Sigmoid colon (tissue), 7 donors: ENCODE data around the gene CDH18. TPM values are rescaled to one million over a fixed set of nuclear protein-coding genes. Genes with fewer than 3 reads are reported as not detected.

Experiments
- DNase-seq: peaks from one replicate; pipeline ENCODE4 v3.0.0-alpha.2; 2019
- H3K27ac ChIP-seq, 4 donors: fragments of 200-600 bp; sonication (generic); one replicate each; pipeline ENCODE4 v1.5.1; 2016 to 2019; ENCODE audit warnings: mild to moderate bottlenecking in 1 of 4
- H3K27me3 ChIP-seq, 3 donors: fragments of 200-600 bp; sonication (generic); one replicate each; pipeline ENCODE4 v1.5.1; 2019; ENCODE audit warnings: mild to moderate bottlenecking in 1 of 3
- H3K36me3 ChIP-seq, 4 donors: fragments of 200-600 bp; sonication (generic); one replicate each; pipeline ENCODE4 v1.5.1; 2016 to 2019
- H3K4me1 ChIP-seq, 4 donors: fragments of 200-600 bp; sonication (generic); one replicate each; pipeline ENCODE4 v1.5.1; 2017 to 2019
- H3K4me3 ChIP-seq, 4 donors: fragments of 200-600 bp; sonication (generic); one replicate each; pipeline ENCODE4 v1.5.1; 2017 to 2019; ENCODE audit warnings: mild to moderate bottlenecking in 2 of 4, moderate library complexity in 1 of 4
- H3K9me3 ChIP-seq, 4 donors: fragments of 200-600 bp in 3 of 4; sonication (generic) in 3 of 4; one replicate each; pipeline versions ENCODE4 v1.5.1 to v1.6.1; 2013 to 2019
- EP300 ChIP-seq, 4 donors: sonication (generic); formaldehyde crosslinking; IDR thresholded peaks; one replicate each; pipeline ENCODE4 v1.6.1; 2017; ENCODE audit warnings: antibody characterized with exemption in 4 of 4
- POLR2A ChIP-seq, 2 donors: fragments of 450-650 bp; IDR thresholded peaks; one replicate each; pipeline ENCODE4 v1.6.1; 2016; ENCODE audit warnings: antibody characterized with exemption in 2 of 2, mild to moderate bottlenecking in 2 of 2, moderate library complexity in 2 of 2
- POLR2AphosphoS5 ChIP-seq, 4 donors: sonication (generic); formaldehyde crosslinking; IDR thresholded peaks; one replicate each; pipeline ENCODE4 v1.6.1; 2017; ENCODE audit warnings: antibody characterized with exemption in 4 of 4
- WGBS, 2 donors: extraction: QIAGEN DNeasy Blood & Tissue Kit; methylation state at CpG; one replicate each; pipeline ENCODE4 v1.1.7; 2013; 5-methylcytosine and 5-hydroxymethylcytosine counted together
- intact Hi-C: fragments of 100-400 bp; cut with DNase I; formaldehyde crosslinking; loops from one replicate; pipeline ENCODE4 v1.15.1; 2023
- polyA plus RNA-seq, 3 donors: library from polyadenylated mRNA; stranded (reverse); fragments of 200-250 nt; gene quantifications; one replicate each; pipeline ENCODE4 v1.2.3, GENCODE V29; 2013
- total RNA-seq, 4 donors: library from RNA; depleted of rRNA; stranded (reverse); fragments of >200 nt; gene quantifications; one replicate each; pipeline ENCODE4 v1.1.0, GENCODE V29; 2016
- TF ChIP-seq, protein P1 (sequence below), 4 experiments: fragments of 450-650 bp in 3 of 4; fragments of 200-600 bp in 1 of 4; IDR thresholded peaks; one replicate each; pipeline ENCODE4 v1.5.1; 2016 to 2019; ENCODE audit warnings: antibody characterized with exemption in 4 of 4, mild to moderate bottlenecking in 3 of 4, moderate library complexity in 2 of 4
- donor health status: healthy with polysubstance abuse.
- donor health status: Bipolar disorder and iron deficiency.
- donor health status: healthy.

CDH18 gene
- total and polyA plus RNA-seq, 7 donors = not detected

DNA sequence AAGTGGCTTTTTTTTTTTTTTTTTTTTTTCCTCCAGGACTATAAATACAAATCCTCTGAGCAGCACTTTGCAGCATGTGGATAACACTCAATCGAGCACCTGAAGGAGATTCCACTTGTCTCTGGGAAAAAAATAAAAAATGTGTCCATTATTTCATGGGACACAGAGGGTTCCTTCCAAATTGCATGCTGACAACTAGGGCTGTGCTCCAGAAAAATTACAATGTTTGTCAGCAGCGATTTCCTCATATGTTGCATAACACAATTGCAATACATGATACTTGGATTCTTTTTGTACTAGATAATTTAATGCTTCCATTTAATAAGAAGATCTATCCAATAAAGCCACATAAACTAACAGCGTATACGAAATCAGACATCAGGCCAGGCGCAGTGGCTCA, 84.4 kb downstream of the CDH18 start:
- Histone ChIP-seq H3K36me3 (no peaks in the 10 kb centered on the region), H3K4me1 (no peaks in the 10 kb centered on the region), H3K9me3 (no peaks in the 10 kb centered on the region), H3K4me3 (no peak overlapping the region), H3K27me3 (no peaks in the 10 kb centered on the region), H3K27ac (no peak overlapping the region)
- TF ChIP-seq, protein P1, sequence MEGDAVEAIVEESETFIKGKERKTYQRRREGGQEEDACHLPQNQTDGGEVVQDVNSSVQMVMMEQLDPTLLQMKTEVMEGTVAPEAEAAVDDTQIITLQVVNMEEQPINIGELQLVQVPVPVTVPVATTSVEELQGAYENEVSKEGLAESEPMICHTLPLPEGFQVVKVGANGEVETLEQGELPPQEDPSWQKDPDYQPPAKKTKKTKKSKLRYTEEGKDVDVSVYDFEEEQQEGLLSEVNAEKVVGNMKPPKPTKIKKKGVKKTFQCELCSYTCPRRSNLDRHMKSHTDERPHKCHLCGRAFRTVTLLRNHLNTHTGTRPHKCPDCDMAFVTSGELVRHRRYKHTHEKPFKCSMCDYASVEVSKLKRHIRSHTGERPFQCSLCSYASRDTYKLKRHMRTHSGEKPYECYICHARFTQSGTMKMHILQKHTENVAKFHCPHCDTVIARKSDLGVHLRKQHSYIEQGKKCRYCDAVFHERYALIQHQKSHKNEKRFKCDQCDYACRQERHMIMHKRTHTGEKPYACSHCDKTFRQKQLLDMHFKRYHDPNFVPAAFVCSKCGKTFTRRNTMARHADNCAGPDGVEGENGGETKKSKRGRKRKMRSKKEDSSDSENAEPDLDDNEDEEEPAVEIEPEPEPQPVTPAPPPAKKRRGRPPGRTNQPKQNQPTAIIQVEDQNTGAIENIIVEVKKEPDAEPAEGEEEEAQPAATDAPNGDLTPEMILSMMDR (IDR thresholded peaks at IDR 0.05) = no peak
- TF ChIP-seq EP300 (IDR thresholded peaks at IDR 0.05) (no peak), POLR2AphosphoS5 (IDR thresholded peaks at IDR 0.05) (no peak), POLR2A (IDR thresholded peaks at IDR 0.05) (no peak)
- no peak for DNase-seq
- WGBS, 2 donors = 83 to 91% methylated on average over 5 of the region's 5 CpGs
- intact Hi-C loops = no loop called here

DNA sequence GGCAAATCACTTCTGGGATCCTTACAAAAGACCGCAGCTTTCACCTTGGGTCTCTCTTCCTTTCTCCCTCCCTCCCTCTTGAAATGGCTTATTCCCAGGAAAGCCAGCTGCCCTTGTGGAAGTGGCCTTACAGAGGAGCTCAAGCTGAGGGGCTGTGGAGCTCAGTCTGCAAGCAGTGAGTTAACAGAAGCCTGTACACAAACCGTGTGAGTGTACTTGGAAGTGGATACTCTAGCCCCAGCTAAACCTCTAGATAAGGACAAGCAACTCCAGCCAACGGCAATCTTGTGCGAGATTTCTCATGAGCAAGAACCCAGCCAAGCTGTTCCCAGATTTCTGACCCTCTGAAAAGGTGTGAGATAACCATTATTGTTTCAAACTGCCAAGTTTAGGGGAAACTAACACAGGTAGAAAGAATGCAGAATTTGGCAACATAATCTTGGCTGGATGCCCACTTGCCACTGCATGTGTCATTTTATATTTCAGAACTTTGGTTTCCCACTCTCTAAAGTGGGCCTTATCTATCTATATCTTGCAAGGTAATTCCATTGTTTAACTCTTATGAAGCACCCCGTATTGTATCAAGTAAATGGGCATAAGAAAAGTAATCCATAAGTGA, 85.6 kb downstream of the CDH18 start:
- H3K36me3 ChIP-seq = no peaks in the 10 kb centered on the region
- H3K27ac ChIP-seq = no peak overlapping the region
- TF ChIP-seq, protein P1 (IDR thresholded peaks at IDR 0.05) = no peak
- TF ChIP-seq POLR2AphosphoS5 (IDR thresholded peaks at IDR 0.05) (no peak), POLR2A (IDR thresholded peaks at IDR 0.05) (no peak), EP300 (IDR thresholded peaks at IDR 0.05) (no peak)
- no peak overlapping the region for H3K4me3 ChIP-seq
- H3K27me3 ChIP-seq = no peaks in the 10 kb centered on the region
- DNase-seq = no peak
- no peaks in the 10 kb centered on the region for H3K4me1 ChIP-seq
- intact Hi-C loops = no loop called here
- WGBS, 2 donors = 58 to 59% methylated on average over 5 of the region's 5 CpGs
- no peaks in the 10 kb centered on the region for H3K9me3 ChIP-seq

DNA sequence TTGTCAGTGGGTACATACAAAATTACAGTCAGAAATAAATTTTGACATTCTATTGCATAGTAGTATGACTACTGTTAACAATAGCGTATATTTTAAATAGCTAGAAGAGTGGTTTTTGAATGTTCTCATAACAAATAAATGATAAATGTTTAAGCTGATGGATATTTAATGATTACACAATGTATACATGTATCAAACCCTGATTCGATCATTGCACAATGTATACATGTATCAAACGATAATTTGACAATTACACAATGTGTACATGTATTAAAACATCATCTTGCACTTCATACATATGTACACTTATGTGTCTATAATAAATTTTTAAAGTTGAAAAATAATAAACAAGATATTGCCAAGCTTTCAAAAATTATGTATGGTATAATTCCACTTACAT, 87.7 kb downstream of the CDH18 start:
- TF ChIP-seq POLR2AphosphoS5 (IDR thresholded peaks at IDR 0.05) (no peak), POLR2A (IDR thresholded peaks at IDR 0.05) (no peak), EP300 (IDR thresholded peaks at IDR 0.05) (no peak)
- TF ChIP-seq, protein P1 (IDR thresholded peaks at IDR 0.05) = no peak
- H3K36me3 ChIP-seq = no peaks in the 10 kb centered on the region
- no peaks in the 10 kb centered on the region for H3K4me1 ChIP-seq
- H3K27ac ChIP-seq = no peak overlapping the region
- no peak for DNase-seq
- WGBS, 2 donors = 77 to 87% methylated on average over 3 of the region's 3 CpGs
- H3K4me3 ChIP-seq = no peak overlapping the region
- intact Hi-C loops = no loop called here
- H3K27me3 ChIP-seq = no peaks in the 10 kb centered on the region
- H3K9me3 ChIP-seq = no peaks in the 10 kb centered on the region

DNA sequence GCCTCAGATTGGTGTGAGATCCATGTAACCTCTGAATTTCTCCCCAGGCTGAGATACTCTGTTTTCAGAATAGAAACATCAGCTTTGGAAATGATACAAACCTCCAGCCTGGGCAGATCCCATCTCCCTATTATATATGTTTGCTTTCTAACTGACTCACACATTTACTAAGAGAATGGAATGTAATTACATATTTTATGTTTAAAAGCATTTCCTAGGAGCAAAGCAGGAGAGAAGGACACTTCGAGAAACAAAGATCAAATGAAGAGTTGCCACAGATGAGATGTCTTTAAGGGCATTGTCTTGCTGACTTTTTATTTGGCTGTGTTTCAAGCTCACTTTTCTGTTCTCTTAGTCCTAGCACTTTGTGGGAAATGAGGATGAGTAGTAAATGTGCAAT, 96.3 kb downstream of the CDH18 start:
- intact Hi-C loops = no loop called here
- H3K27ac ChIP-seq = no peak overlapping the region
- H3K27me3 ChIP-seq = no peaks in the 10 kb centered on the region
- H3K36me3 ChIP-seq = no peaks in the 10 kb centered on the region
- no peaks in the 10 kb centered on the region for H3K4me1 ChIP-seq
- H3K9me3 ChIP-seq = no peaks in the 10 kb centered on the region
- TF ChIP-seq POLR2A (IDR thresholded peaks at IDR 0.05) (no peak), POLR2AphosphoS5 (IDR thresholded peaks at IDR 0.05) (no peak), EP300 (IDR thresholded peaks at IDR 0.05) (no peak)
- TF ChIP-seq, protein P1 (IDR thresholded peaks at IDR 0.05) = no peak
- DNase-seq = no peak
- H3K4me3 ChIP-seq = no peak overlapping the region
- WGBS, 2 donors = 32 to 65% methylated on average over 1 of the region's 1 CpG
